VCaP (cell line): Measurements from ENCODE around the gene GUCA2B.
A peak's percentile ranks its signal among the peaks of the same experiment; 100 is the strongest.

Experiments used
- H3K27ac ChIP-seq: fragments of 450-650 bp; 2 replicates; pipeline ENCODE4 v1.5.1; 2017
- TF ChIP-seq, protein P1 (sequence below): fragments of 450-650 bp; conservative IDR thresholded peaks from 2 replicates; pipeline ENCODE4 v1.5.1; 2017; ENCODE audit warnings: mild to moderate bottlenecking, moderate library complexity

GUCA2B gene

DNA sequence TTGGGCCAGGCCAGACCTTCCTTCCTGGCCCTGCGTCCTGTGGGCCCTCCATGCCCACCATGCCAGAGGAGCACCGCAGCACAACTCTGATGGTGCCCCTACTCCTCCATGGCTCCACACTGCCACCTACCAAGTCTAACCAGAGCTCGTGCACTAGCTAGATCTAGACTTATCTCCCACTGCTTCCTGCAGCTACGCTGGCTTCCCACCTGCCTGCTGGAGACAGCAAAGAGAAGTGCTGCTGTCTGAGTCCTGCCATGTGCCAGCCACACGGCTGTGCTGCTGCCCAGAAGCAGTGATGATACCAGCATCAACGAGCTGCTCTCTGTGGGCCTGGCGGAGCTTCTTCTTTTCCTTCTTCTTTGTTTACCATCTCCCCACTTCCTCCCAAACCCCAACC lies 4.5 kb downstream of the GUCA2B start:
- no peak overlapping the region for H3K27ac ChIP-seq
- TF ChIP-seq, protein P1, sequence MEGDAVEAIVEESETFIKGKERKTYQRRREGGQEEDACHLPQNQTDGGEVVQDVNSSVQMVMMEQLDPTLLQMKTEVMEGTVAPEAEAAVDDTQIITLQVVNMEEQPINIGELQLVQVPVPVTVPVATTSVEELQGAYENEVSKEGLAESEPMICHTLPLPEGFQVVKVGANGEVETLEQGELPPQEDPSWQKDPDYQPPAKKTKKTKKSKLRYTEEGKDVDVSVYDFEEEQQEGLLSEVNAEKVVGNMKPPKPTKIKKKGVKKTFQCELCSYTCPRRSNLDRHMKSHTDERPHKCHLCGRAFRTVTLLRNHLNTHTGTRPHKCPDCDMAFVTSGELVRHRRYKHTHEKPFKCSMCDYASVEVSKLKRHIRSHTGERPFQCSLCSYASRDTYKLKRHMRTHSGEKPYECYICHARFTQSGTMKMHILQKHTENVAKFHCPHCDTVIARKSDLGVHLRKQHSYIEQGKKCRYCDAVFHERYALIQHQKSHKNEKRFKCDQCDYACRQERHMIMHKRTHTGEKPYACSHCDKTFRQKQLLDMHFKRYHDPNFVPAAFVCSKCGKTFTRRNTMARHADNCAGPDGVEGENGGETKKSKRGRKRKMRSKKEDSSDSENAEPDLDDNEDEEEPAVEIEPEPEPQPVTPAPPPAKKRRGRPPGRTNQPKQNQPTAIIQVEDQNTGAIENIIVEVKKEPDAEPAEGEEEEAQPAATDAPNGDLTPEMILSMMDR: no peak

DNA sequence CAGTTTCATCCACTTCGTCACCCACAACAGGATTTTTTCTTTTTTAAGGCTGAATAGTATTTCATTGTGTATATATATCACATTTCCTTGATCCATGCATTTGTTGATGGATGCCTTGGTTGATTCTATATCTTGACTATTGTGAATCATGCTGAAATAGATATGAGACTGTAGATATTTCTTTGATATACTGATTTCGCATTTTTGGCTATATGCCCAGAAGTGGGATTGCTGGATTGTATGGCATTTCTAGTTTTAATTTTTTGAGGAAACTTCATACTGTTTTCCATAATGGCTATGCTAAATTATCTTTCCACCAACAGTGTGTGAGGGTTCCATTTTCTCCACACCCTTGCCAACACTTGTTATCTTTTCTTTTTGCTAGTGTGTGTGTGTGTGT lies 5.0 kb downstream of the GUCA2B start:
- no peak overlapping the region for H3K27ac ChIP-seq
- TF ChIP-seq, protein P1: no peak

DNA sequence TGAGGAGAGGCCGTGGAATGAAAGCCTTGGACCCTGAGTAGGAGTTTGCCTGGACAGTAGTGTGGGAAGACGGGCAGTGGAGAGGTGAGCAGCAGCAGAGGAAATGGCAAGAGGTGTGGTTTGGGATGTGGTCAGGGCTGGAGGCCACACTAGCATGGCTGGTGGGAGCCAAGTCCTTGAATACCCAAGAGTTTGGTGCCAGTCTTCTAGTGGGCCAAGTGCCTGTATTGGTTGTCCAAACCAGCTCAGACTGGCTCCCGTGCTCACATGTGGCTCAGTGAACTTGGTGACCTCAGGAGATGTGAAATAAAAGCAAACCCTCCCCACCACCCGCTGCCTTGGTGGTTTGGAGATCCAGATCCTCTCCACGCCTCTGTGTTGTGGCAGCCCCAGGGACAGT lies 9.0 kb downstream of the GUCA2B start:
- TF ChIP-seq, protein P1: no peak
- H3K27ac ChIP-seq: no peak overlapping the region

DNA sequence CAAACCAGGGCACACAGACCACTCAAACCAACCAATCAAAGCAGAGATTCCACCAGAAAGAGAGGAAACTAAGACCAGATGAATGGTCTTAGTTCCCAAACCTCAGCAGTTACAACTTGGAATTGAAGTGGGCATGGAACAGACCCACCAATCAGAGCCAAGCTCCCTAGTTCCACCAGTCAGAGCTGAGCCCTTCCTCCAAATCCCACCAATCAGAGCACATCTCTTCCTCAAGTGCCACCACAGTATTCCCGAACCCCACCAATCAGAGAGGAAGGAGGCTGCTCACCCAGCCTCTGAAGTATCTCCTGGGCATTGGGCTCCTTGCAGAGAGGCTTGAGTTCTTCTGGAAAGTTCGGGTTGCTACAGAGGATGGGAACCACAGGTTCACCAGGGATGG lies 9.9 kb downstream of the GUCA2B start:
- TF ChIP-seq, protein P1: no peak
- no peak overlapping the region; the same call in 1 of the 2 replicates for H3K27ac ChIP-seq

DNA sequence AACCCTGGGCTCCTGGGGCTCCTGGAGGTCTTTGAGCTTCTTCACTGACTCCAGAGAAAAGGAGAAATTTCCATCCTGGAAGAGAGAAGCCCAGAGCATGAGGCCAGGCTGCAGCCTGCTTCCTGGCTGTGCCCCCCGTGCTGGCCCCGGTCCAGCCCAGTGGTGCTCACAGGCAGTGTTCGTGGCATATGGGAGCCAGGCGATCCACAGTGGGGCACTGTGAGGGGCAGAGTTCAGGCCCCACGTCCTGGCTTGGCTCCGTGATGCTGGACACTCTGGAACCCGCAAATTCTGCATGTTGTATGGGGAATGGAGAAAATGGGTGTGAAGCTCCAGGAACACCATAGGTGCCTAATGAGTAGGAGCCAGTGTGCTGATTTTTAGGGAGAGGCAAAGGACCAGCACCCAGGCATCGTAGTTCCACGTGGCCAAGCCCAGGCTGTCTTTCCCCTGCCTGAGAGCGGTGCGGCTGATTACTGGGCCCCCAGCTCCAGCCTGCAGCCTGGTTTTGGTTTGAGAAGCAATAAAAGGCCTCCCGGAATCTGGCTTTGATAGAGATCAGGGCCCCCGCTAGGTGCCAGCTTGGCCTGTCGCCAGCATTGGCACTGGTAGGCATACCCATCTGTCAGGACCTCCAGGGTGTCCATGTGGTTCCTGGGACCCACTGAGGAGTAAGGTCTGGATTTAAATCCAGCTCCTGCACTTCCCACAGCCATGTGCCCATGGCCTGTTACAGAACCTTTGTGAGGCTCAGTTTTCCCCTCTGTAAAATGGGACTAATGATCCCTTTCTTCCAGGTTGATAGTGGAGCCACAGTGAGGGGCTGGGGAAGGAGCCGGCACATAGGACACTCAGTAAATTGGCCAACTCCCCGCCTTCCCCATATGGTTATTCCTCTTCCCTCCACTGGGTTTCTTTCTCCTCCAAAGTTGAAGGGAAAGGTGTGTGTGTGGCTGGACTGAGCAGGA lies 10.6 kb downstream of the GUCA2B start:
- H3K27ac ChIP-seq: peak overlapping the region; percentile 91
- TF ChIP-seq, protein P1: no peak

DNA sequence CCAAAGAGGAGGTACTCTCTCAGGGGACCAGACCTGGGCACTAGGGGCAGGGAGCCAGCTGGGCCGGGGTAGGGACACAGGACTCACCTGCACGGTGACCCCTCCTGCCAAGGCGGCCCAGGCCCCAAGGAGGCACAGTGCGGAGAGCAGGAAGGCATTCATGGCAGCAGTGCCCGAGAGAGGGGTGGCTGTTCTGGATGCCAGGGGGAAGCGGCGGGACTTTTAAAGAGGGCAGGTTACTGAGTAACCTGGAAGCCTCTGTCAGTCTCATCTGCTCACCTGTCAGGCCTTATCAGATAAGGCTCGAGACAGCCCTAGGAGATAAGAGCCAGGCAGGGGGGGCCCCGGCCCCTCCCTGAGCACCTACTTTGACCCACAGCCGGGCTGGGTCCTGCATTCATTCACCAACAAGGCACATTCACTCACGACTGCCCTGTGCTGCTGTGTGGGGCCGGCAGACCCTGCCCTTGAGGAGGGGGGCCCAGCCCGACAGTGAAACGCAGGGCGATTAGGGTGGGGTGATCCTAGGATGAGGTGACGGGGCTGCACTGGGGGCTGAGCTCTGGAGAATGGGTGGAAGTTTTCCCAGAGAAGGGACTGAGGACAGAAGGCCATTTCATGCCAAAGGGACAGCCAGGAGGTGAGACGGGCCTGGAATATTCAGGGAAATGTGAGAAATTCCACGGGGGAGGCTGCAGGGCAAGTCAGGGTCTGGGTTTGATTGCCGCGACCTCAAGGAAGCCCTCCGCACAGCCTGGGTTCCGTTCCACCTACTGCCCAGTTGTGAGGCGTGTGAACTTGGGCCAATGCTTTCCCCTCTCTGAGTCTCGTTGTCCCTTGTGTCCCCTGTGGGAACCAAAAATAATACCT lies 11.6 kb downstream of the GUCA2B start, which contains the start of gene GUCA2A:
Gene GUCA2A, minus strand, starts transcription at position 195 of the 870 bp plus-strand sequence. Its CDS starts 33 bp downstream, at position 162.
- TF ChIP-seq, protein P1: no peak
- peak within 1 kb of the TSS; percentile 91 for H3K27ac ChIP-seq
